Gastroesophageal sphincter (tissue), 3 donors: ENCODE data around the gene MYO1H.

Experiments
- CTCF ChIP-seq, 4 experiments: fragments of 200-600 bp in 2 of 4; fragments of 450-650 bp in 2 of 4; sonication (generic) in 1 of 4; IDR thresholded peaks; one replicate each; pipeline ENCODE4 v1.5.1; 2017 to 2019; ENCODE audit warnings: antibody characterized with exemption in 4 of 4, mild to moderate bottlenecking in 2 of 4, moderate library complexity in 2 of 4
- EP300 ChIP-seq: sonication (generic); formaldehyde crosslinking; IDR thresholded peaks from one replicate; pipeline ENCODE4 v1.6.1; 2017; ENCODE audit warnings: antibody characterized with exemption, mild to moderate bottlenecking
- POLR2A ChIP-seq, 2 donors: fragments of 450-650 bp; IDR thresholded peaks; one replicate each; pipeline ENCODE4 v1.6.1; 2017; ENCODE audit warnings: antibody characterized with exemption in 2 of 2, mild to moderate bottlenecking in 2 of 2, moderate library complexity in 1 of 2
- POLR2AphosphoS5 ChIP-seq: sonication (generic); formaldehyde crosslinking; IDR thresholded peaks from one replicate; pipeline ENCODE4 v1.6.1; 2017; ENCODE audit warnings: antibody characterized with exemption

- TF ChIP-seq CTCF (IDR thresholded peaks at IDR 0.05), result no peak
- no peak for TF ChIP-seq POLR2AphosphoS5
- TF ChIP-seq EP300, result no peak
- no peak for TF ChIP-seq POLR2A (IDR thresholded peaks at IDR 0.05)
Observed at GRCh38 chr12:109383240-109383639, 35.5 kb downstream of the MYO1H start.
